Activated T-cell treated with anti-CD3 and anti-CD28 coated beads for 4 hours (primary cell): ENCODE measurements around the gene HTN3.
"Not testable (repeated sequence)": the region's sequence is repeated elsewhere in the genome, so short reads cannot be mapped to it uniquely, and the experiment has no call there.

Experiments
- DNase-seq: peaks from one replicate; pipeline ENCODE4 v3.0.0-alpha.2; 2020

Gene HTN3

DNA sequence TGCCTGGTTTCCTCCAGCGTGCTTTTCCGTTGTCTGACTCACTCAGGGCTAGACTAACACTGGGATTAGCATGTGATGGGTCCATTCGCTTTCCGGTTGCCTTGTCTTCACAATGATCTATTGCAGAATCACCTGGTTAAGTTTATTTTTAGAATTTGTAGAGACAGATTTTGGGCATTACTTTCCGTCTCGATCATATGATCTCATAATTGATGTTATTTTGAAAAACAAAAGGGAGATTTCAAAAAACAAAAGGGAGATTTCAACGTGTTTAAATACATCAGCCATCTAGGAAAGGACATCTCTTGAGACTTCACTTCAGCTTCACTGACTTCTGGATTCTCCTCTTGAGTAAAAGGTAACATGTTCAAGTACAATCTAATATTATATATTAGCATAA, at the start of gene HTN3:
Gene HTN3, plus strand, starts transcription at position 301 of the 400 bp plus-strand sequence. CDS start 2,282 bp downstream, outside the sequence.
- not testable (repeated sequence) for DNase-seq

DNA sequence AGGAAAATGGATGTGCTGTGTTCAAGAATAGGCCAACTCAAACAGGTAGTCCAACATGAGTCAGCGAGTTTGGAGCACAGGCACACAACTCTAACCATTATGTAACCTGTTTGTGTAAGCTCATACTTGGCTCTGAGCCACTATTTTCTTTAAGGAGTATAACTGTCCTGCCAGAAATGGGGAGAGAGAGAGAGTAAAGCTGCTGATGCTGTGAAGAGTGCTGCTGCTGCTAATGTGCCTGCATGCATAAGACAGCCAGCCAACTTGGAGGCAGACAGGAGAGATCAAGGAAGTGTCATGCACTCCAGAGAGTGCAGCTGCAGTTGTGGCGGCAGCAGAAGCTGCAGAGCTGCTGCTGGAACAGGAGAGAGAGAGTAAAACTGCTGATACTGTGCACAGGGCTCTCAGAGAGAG, 44.2 kb upstream of the HTN3 start:
- DNase-seq = no peak

DNA sequence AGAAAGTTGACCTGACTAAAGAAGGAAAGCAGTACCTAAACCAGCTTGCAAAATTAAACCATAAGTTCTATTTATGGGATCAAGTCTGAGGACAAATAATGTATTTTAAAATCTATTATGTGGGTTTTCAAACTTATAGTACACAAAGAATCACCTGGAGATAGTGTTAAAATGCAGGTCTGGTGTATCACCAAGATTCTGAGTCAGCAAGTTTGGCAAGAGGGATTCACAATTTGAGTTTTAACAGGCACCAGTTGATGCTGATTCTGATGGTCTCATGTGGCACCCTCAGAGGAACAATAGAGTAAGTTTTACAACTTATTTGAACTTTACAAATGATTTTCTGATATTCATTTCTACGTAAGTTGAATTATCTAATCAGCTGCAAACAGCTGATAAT, 41.6 kb upstream of the HTN3 start:
- DNase-seq = no peak

DNA sequence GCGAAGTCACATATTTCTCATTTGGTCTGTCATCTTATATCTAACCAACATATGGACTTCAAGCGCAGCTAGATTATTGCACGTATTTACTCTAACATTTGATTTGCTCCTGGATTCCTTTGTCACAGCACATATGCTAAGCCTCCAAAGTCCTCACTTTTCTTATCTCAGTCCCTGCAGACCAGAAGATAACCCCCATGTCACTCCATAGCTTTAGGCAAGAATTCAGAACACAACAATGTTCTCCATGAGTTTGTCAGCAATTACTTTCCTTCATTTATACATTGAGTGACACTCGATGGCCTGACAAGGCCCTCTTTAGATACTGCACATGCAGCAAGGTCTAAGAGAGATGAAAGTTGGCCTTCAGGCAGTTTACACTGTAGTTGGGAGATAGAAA, 37.2 kb upstream of the HTN3 start:
- no peak for DNase-seq

DNA sequence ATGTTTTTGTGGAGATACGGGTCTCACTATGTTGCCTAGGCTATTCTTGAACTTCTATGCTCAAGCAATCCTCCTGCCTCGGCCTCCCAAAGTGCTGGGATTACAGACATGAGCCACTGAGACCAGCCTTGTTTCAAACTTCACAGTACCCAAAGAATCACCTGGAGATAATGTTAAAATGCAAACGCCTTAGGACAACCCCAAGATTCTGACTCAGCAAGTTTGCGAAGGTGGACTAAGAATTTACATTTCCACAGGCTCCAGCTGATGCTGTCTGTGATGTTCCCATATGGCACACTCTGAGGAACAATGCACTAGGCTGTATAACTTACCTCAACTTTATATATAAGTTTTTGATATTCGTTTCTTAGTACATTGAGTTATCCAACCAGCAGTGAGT, 33.5 kb upstream of the HTN3 start:
- DNase-seq = no peak

DNA sequence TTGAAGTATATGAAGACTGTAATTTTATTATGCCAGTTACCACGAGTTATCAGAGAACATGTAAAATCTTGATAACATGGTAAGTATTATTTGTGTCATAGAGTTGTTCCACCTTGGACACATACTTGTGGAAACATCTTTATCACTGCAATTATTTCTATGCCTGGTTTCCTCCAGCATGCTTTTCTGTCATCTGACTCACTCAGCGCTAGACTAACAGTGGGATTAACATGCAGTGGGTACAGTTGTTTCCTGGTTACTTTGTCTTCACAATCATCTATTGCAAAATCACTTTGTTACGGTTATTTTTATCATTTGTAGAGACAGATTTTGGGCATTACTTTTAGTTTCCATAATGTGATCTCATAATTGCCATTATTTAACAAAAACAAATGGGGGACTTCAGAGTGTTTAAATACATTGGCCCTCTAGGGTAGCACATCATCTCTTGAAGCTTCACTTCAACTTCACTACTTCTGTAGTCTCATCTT, 32.7 kb upstream of the HTN3 start, which contains the start of gene STATH:
Gene STATH, plus strand, starts transcription at position 441 of the 491 bp plus-strand sequence. CDS start 2,472 bp downstream, outside the sequence.
- no peak for DNase-seq

DNA sequence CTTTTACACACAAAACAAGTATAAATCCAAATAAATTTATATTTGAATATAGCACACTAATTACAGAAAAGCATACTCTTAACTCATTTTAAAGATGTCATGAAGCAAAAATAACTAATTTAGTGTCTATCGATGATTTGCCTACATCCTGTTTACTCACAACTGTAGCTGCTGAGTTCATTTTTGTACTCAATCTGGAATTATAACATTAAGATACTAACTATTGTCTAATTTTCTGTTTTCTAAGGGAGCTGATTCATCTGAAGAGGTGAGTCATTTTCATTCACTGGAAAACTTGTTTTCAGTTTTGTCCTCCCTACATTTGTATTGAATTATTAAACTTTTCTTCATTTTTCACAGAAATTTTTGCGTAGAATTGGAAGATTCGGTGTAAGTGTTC, 28.8 kb upstream of the HTN3 start:
- DNase-seq = no peak

DNA sequence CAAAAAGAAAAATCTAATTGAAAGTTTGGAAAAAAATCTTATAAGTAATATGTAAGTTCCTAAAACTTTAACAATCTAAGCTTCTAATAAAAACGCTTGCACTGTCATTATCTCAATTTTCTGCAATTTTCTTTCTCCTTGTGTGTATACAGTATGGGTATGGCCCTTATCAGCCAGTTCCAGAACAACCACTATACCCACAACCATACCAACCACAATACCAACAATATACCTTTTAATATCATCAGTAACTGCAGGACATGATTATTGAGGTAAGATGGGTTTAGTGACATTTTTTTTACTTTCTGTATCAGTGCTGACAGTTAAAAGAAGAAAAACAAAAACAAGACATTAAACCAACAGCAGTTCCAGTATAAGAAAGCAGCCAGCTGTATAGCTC, 27.5 kb upstream of the HTN3 start:
- DNase-seq = no peak

DNA sequence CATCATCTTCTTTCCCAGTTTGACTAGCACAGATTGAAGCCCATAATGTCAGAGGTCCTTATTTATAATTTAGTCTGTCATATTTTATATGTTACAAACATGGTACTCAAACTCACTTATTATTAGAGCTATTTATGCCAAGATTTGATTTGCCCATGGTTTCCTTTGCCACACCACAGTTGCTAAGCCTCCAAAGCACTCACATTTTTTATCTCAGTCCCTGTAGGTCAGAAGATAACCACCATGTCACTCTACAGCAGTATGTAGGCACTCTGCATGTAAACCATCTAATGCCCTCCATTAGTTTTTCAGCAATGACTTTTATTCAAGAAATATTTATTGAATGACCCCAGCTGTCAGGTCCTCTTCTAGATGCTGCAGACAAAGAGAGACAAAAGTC, 25.8 kb upstream of the HTN3 start:
- no peak for DNase-seq

DNA sequence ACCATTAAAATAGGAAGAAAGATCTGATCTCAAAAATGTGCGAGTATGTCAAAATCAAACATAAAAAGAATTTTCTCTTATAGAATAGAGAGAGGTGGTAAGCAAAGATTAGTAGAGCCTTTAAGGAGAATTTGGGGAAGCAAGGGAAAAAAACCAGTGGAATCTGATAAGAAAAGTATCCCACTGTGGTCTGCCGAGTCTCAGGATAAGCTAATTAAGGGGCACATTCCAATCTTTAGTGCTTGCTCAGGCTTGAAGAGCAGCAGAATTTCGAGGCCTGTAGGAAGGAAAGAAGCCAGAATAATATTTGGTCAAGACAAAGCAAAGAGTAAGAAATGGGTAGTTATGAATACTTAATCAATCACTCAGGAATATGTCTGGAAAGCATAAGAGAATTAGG, 19.5 kb upstream of the HTN3 start:
- DNase-seq = no peak

DNA sequence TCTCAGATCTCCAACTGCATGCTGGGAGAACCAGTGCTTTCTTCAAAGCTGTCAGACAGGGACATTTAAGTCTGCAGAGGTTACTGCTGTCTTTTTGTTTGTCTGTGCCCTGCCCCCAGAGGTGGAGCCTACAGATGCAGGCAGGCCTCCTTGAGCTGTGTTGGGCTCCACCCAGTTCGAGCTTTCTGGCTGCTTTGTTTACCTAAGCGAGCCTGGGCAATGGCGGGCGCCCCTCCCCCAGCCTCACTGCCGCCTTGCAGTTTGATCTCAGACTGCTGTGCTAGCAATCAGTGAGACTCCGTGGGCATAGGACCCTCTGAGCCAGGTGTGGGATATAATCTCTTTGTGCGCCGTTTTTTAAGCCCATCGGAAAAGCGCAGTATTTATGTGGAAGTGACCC, 9.3 kb upstream of the HTN3 start:
- not testable (repeated sequence) for DNase-seq

DNA sequence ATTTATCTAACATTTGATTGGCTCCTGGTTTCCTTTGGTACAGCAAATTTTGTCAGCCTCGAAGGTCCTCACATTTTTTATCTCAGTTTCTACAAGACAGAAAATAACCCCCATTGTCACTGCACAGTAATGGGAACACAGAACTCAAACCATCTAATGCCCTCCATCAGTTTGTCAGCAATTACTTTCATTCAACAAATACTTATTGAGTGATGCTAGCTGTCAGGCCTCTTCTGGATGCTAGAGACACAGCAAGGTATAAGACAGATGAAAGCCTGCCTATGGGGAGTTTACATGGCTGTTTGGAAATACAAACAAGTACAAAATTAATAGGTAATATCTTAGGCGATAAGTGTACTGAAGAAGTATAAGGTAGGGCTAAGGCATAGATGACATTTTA, 5.0 kb upstream of the HTN3 start:
- DNase-seq = no peak

DNA sequence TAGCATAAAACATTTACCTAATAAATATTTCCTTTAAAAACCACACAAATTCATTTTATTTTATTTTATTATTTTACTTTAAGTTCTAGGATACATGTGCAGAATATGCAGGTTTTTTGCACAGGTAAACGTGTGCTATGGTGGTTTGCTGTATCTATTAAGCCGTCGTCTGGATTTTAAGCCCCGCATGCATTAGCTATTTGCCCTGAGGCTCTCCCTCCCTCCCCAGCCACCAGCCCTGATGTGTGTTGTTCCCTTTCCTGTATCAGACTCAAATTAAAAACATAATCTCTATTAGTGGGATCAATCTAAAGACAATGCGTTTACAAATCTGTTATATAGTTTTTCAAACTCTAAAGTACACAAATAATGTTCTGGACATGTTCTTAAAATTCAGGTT, 1.2 kb upstream of the HTN3 start:
- DNase-seq = no peak

DNA sequence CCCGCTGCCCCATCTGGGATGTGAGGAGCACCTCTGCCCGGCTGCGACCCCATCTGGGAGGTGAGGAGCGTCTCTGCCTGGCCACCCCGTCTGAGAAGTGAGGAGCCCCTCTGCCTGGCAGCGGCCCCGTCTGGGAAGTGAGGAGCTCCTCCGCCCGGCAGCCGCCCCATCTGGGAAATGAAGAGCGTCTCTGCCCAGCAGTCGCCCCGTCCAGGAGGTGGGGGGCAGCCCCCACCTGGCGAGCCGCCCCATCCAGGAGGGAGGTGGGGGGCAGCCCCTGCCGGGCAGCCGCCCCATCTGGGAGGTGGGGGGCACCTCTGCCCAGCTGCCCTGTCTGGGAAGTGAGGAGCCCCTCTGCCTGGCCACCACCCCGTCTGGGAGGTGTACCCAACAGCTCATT, 9.3 kb downstream of the HTN3 start:
- not testable (repeated sequence) for DNase-seq

DNA sequence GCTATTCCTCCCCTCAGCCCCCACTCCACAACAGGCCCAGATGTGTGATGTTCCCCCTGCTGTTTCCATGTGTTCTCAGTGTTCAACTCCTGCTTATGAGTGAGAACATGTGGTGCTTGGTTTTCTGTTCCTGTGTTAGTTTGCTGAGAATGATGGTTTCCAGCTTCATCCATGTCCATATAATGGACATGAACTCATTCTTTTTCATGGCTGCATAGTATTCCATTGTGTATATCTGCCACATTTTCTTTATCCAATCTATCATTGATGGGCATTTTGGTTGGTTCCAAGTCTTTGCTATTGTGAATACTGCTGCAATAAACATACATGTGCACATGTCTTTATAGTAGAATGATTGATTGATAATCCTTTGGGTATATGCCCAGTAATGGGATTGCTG, 11.7 kb downstream of the HTN3 start:
- not testable (repeated sequence) for DNase-seq

DNA sequence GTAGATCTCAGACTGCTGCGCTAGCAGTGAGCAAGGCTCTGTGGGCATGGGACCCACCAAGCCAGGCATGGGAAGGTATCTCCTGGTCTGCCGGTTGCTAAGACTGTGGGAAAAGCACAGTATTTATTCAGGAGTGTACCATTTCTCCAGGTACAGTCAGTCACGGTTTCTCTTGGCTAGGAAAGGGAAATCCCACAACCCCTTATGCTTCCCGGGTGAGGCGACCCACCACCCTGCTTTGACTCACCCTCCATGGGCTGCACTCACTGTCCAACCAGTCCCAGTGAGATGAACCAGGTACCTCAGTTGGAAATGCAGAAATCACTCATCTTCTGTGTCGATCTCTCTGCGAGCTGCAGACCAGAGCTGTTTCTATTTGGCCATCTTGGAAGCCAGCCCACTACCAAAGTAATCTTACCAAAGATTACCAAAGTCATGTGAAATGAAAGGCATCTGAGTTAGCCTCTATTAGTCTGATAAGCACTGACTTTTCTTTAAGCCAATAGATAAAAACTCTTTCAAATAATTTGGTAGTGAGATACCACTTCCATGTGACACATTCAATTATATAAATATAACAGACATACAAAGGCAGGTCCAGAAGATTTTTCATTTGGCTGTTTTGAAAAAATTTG, 13.5 kb downstream of the HTN3 start:
- no peak for DNase-seq

DNA sequence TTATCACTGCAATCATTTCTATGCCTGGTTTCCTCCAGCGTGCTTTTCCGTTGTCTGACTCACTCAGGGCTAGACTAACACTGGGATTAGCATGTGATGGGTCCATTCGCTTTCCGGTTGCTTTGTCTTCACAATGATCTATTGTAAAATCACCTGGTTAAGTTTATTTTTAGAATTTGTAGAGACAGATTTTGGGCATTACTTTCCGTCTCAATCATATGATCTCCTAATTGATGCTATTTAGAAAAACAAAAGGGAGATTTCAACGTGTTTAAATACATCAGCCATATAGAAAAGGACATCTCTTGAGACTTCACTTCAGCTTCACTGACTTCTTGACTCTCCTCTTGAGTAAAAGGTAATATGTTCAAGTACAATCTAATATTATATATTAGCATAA, 21.9 kb downstream of the HTN3 start, which contains the start of gene HTN1:
Gene HTN1, plus strand, starts transcription at position 301 of the 400 bp plus-strand sequence. CDS start 2,639 bp downstream, outside the sequence.
- DNase-seq = not testable (repeated sequence)

DNA sequence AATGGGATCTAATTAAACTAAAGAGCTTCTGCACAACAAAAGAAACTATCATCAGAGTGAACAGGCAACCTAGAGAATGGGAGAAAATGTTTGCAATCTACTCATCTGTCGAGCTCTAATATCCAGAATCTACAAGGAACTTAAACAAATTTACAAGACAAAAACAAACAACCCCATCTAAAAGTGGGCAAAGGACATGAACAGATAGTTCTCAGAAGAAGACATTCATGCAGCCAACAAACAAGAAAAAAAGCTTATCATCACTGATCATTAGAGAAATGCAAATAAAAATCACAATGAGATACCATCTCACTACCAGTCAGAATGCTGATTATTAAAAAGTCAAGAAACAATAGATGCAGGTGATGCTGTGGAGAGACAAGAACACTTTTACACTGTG, 28.3 kb downstream of the HTN3 start:
- DNase-seq = not testable (repeated sequence)

DNA sequence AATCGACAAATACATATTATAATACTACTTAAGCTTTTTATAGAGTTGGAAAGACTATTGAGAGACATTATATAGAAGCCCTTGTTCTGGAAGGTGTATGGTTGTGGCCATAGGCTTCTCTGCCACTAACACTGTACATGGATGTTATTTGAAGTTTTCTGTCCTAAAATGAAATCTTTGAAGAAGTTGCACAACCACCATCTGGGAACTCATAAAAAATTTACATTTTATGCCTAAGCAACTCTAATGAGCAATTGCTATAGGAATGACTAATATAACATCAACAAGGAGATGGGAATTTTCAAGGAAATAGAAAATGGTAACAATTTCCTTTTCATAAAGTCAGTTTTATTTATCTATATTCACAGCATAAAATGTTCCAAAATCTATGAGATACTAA, 29.4 kb downstream of the HTN3 start:
- DNase-seq = no peak

DNA sequence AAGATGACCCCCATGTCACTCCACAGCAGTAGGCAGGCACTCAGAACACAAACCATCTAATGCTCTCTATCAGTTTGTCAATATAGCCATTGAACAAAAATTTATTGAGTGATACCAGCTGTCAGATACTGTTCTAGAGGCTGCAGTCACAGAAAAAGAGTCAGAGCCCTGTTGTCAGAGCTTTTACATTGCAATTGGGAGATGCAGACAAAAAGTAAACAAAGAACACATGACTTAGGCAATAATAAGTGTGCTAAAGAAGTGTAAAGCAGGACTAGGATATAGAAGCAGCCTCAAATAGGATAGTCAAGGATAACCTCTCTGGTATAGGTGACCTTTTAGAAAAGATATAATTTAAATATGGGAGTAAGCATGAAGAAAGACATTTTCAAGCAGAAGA, 30.9 kb downstream of the HTN3 start:
- no peak for DNase-seq

DNA sequence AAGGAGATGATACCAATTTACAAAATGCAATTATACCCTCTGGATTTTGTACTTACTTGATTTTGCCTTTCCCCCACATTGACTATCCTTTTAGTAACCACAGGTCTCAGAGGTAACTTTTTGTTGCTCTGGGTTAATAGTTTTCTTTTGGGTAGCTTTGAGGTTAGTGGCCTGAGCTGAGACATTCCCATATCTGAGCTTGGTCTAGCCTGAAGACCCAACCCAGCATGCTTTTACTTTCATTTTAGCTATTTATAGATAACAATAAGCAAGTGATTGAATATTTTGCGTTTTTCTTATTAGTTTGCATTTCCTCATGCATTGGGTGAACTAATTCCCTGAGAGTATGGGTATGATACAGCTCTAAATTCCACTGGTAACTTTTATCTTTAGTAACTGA, 33.7 kb downstream of the HTN3 start:
- DNase-seq = no peak

DNA sequence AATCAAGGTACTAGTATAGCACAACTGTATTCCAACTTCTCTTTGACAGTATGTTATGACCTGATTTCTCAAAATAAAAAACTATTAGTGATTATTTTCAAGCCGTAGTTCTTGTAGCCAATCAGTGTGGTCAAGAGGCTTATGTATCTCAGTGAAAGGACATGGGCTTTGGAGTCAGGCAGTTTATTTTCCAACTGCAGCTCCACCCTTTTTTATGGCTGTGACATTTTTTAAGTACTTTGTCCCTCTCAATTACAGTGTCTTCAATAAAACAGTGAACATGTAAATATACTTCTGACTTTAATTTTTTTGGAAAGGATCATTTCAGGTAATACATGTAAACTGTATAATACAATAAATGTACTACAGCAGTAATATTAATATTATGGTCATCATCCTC, 51.9 kb downstream of the HTN3 start:
- DNase-seq = no peak
